AG04449 (cell line): ENCODE results near the gene MBD1.

Source experiments
- CTCF ChIA-PET: fragments of 350-600 bp; formaldehyde crosslinking; extraction: SDS; loops from one replicate; lab custom pipeline; 2021; ENCODE audit warnings: antibody characterized with exemption; lab: Yijun Ruan, JAX
- POLR2A ChIA-PET: fragments of 400-600, 350-600 bp; formaldehyde crosslinking; extraction: SDS; loops from one replicate; lab custom pipeline; 2020; ENCODE audit warnings: antibody characterized with exemption, inconsistent platforms; lab: Yijun Ruan, JAX
- DNase-seq: peaks from one replicate; pipeline ENCODE4 v3.0.0-alpha.2; 2010; ENCODE audit warnings: low read depth, low spot score
- H3K4me3 ChIP-seq: 2 replicates; pipeline ENCODE4 v1.5.1; 2011; ENCODE audit warnings: low read depth, mild to moderate bottlenecking, control low read depth, low read length
- CTCF ChIP-seq: IDR thresholded peaks from one replicate; pipeline ENCODE4 v1.5.1; 2011; ENCODE audit warnings: mild to moderate bottlenecking, moderate library complexity, low read length, control low read depth, inconsistent platforms; ENCODE audit not compliant: insufficient read depth; ENCODE audit errors: missing control alignments

Gene MBD1

GRCh38 chr18:50281295-50281971 is at the start of gene MBD1:
MBD1 (minus strand) TSS chr18:50281523; CDS start chr18:50279992, 1,531 bp downstream.
- peak; percentile 90 for DNase-seq
- H3K4me3 ChIP-seq = peak within 1 kb of the TSS; percentile 100
- peak; percentile 35 for TF ChIP-seq CTCF
- CTCF ChIA-PET = interaction anchor here (0.6 to 1.2 kb wide), 3 partner anchors 9 to 15 kb away, joined by 3 to 5 read pairs (median 3); partner anchors contain the start of gene CFAP53
- POLR2A ChIA-PET = interaction anchor here (0.6 to 1.1 kb wide), 7 partner anchors 9 to 93 kb away, joined by 3 to 12 read pairs (median 4); partner anchors contain the start of genes CFAP53 and SKA1

- no peak for DNase-seq
- POLR2A ChIA-PET = no interaction called here
- CTCF ChIA-PET = no interaction called here
- H3K4me3 ChIP-seq = no peak overlapping the region
- TF ChIP-seq CTCF = no peak
Measured at GRCh38 chr18:50330176-50330575, 48.9 kb upstream of the MBD1 start.

GRCh38 chr18:50327983-50328382 is 46.7 kb upstream of the MBD1 start:
- ChIA-PET POLR2A (no interaction called here), CTCF (no interaction called here)
- TF ChIP-seq CTCF = no peak
- DNase-seq = no peak
- no peak overlapping the region for H3K4me3 ChIP-seq

GRCh38 chr18:50320719-50321118 is 39.4 kb upstream of the MBD1 start:
- H3K4me3 ChIP-seq = no peak overlapping the region
- no peak for DNase-seq
- POLR2A ChIA-PET = no interaction called here
- CTCF ChIA-PET = no interaction called here
- no peak for TF ChIP-seq CTCF

GRCh38 chr18:50315100-50315871 is 34.0 kb upstream of the MBD1 start:
- TF ChIP-seq CTCF = no peak
- no peak for DNase-seq
- ChIA-PET CTCF (interaction anchor here (0.6 kb wide), 1 partner anchor 10 kb away, joined by 3 read pairs; no protein-coding TSS in a partner anchor), POLR2A (no interaction called here)
- H3K4me3 ChIP-seq = no peak overlapping the region
